OCI-LY3 (cell line): ENCODE data around the gene SCN3A.

Experiments
- H2AFZ ChIP-seq: fragments of 200-600, 300-600 bp; shearing (Covaris generic); 2 replicates; pipeline ENCODE4 v1.6.0; 2014; ENCODE audit warnings: antibody characterized with exemption, low read depth, low read length
- H3K27ac ChIP-seq: fragments of 200-600, 300-600 bp; sonication (generic); 2 replicates; pipeline ENCODE4 v1.5.1; 2014; ENCODE audit warnings: mild to moderate bottlenecking, low read length, moderate library complexity, mixed read lengths
- H3K27me3 ChIP-seq: fragments of 200-600, 300-600 bp; sonication (generic); 2 replicates; pipeline ENCODE4 v1.6.1; 2014; ENCODE audit warnings: low read depth, low read length, mixed read lengths
- H3K36me3 ChIP-seq: fragments of 200-600, 300-600 bp; sonication (generic); replicated peaks from 2 replicates; pipeline ENCODE3; 2014; ENCODE audit warnings: low read depth, low read length, mixed read lengths
- H3K4me1 ChIP-seq: fragments of 300-600, 200-600 bp; sonication (generic); 2 replicates; pipeline ENCODE4 v1.6.1; 2014; ENCODE audit warnings: low read length, mixed read lengths
- H3K4me2 ChIP-seq: fragments of 200-600, 300-600 bp; sonication (generic); 2 replicates; pipeline ENCODE4 v1.6.1; 2014; ENCODE audit warnings: low read length, mixed read lengths
- H3K4me3 ChIP-seq: fragments of 300-600, 200-600 bp; sonication (generic); 2 replicates; pipeline ENCODE4 v1.5.1; 2014; ENCODE audit warnings: antibody characterized with exemption, mild to moderate bottlenecking, low read length, moderate library complexity
- H3K79me2 ChIP-seq: fragments of 300-600, 200-600 bp; shearing (Covaris generic); 2 replicates; pipeline ENCODE4 v1.6.1; 2014; ENCODE audit warnings: mild to moderate bottlenecking, low read length, mixed read lengths
- H3K9ac ChIP-seq: fragments of 300-600, 200-600 bp; shearing (Covaris generic); 2 replicates; pipeline ENCODE4 v1.6.0; 2014; ENCODE audit warnings: mild to moderate bottlenecking, low read length, moderate library complexity
- H3K9me3 ChIP-seq: fragments of 200-600, 300-600 bp; shearing (Covaris generic); 2 replicates; pipeline ENCODE4 v1.6.1; 2014; ENCODE audit warnings: low read length, mixed read lengths; ENCODE audit not compliant: insufficient read depth
- H4K20me1 ChIP-seq: fragments of 200-600, 300-600 bp; sonication (generic); 2 replicates; pipeline ENCODE4 v1.6.1; 2016; ENCODE audit warnings: low read length, mixed read lengths; ENCODE audit not compliant: insufficient read depth
- CTCF ChIP-seq: fragments of 200-600, 300-600 bp; sonication (generic); IDR thresholded peaks from 2 replicates; pipeline ENCODE4 v1.5.1; 2014; ENCODE audit warnings: antibody characterized with exemption, low read length, low read depth
- EZH2phosphoT487 ChIP-seq: fragments of 200-600 bp; shearing (Covaris generic); IDR thresholded peaks from 2 replicates; pipeline ENCODE4 v1.6.1; 2018; ENCODE audit warnings: antibody characterized with exemption, mixed run types, low read depth

SCN3A gene

GRCh38 chr2:165141601-165142354 lies 62.1 kb downstream of the SCN3A start:
- no peaks in the 10 kb centered on the region for H3K79me2 ChIP-seq
- TF ChIP-seq EZH2phosphoT487 (no peak), CTCF (peak; percentile 18; the same call in 1 of the 2 replicates)
- H3K4me2 ChIP-seq = no peak overlapping the region
- no peaks in the 10 kb centered on the region for H3K36me3 ChIP-seq
- no peak overlapping the region for H3K9ac ChIP-seq
- no peaks in the 10 kb centered on the region for H3K27me3 ChIP-seq
- no peaks in the 10 kb centered on the region for H3K9me3 ChIP-seq
- H2AFZ ChIP-seq = no peak overlapping the region
- H3K4me1 ChIP-seq = peaks cover 8% of the 10 kb centered on the region
- no peak overlapping the region for H3K4me3 ChIP-seq
- no peaks in the 10 kb centered on the region for H4K20me1 ChIP-seq
- H3K27ac ChIP-seq = no peak overlapping the region

- Histone ChIP-seq H3K9me3 (no peaks in the 10 kb centered on the region), H3K36me3 (peaks cover 2% of the 10 kb centered on the region), H3K27ac (no peak overlapping the region), H3K4me2 (no peak overlapping the region), H2AFZ (no peak overlapping the region), H3K4me3 (no peak overlapping the region), H3K9ac (no peak overlapping the region), H3K79me2 (no peaks in the 10 kb centered on the region), H3K4me1 (no peaks in the 10 kb centered on the region), H3K27me3 (no peaks in the 10 kb centered on the region), H4K20me1 (no peaks in the 10 kb centered on the region)
- TF ChIP-seq EZH2phosphoT487 (no peak), CTCF (no peak)
These were observed 77.6 kb downstream of the SCN3A start for GRCh38 chr2:165126244-165126643.

- Histone ChIP-seq H3K36me3 (no peaks in the 10 kb centered on the region), H3K79me2 (no peaks in the 10 kb centered on the region), H3K27ac (no peak overlapping the region), H3K9me3 (no peaks in the 10 kb centered on the region), H3K27me3 (no peaks in the 10 kb centered on the region), H3K4me1 (no peaks in the 10 kb centered on the region), H4K20me1 (no peaks in the 10 kb centered on the region), H3K4me3 (no peak overlapping the region), H3K4me2 (no peak overlapping the region), H3K9ac (no peak overlapping the region), H2AFZ (no peak overlapping the region)
- TF ChIP-seq EZH2phosphoT487 (no peak), CTCF (no peak)
These were observed 81.3 kb downstream of the SCN3A start for GRCh38 chr2:165122521-165122920.

- Histone ChIP-seq H2AFZ (no peak overlapping the region), H3K4me2 (no peak overlapping the region), H3K4me3 (no peak overlapping the region), H3K9ac (no peak overlapping the region), H3K4me1 (no peaks in the 10 kb centered on the region), H4K20me1 (no peaks in the 10 kb centered on the region), H3K36me3 (no peaks in the 10 kb centered on the region), H3K27ac (no peak overlapping the region), H3K27me3 (no peaks in the 10 kb centered on the region), H3K9me3 (no peaks in the 10 kb centered on the region), H3K79me2 (no peaks in the 10 kb centered on the region)
- TF ChIP-seq EZH2phosphoT487 = no peak
- TF ChIP-seq CTCF = no peak
These were observed 82.9 kb downstream of the SCN3A start for GRCh38 chr2:165120740-165121467.
